GM12872 (cell line): ENCODE measurements around the gene RFX4.

Experiments used
- CTCF ChIP-seq: IDR thresholded peaks from 3 replicates; pipeline ENCODE4 v1.5.1; 2011; ENCODE audit warnings: low read depth, mild to moderate bottlenecking, low read length, moderate library complexity; ENCODE audit not compliant: insufficient read depth

The RFX4 gene

GRCh38 chr12:106625976-106626375 is 43.2 kb downstream of the RFX4 start:
- no peak for TF ChIP-seq CTCF

- no peak for TF ChIP-seq CTCF
These were observed 47.2 kb downstream of the RFX4 start for GRCh38 chr12:106629797-106630659.

- no peak for TF ChIP-seq CTCF
These were observed 48.3 kb downstream of the RFX4 start for GRCh38 chr12:106631150-106631549.

- no peak for TF ChIP-seq CTCF
These were observed 49.0 kb downstream of the RFX4 start for GRCh38 chr12:106631797-106632196.

GRCh38 chr12:106632797-106633450 is 50.1 kb downstream of the RFX4 start:
- TF ChIP-seq CTCF: no peak

- TF ChIP-seq CTCF: no peak
These were observed 50.6 kb downstream of the RFX4 start for GRCh38 chr12:106633451-106633823.

GRCh38 chr12:106634206-106634605 is 51.4 kb downstream of the RFX4 start:
- no peak for TF ChIP-seq CTCF
